Caco-2 (cell line): Measurements from ENCODE around the gene BRIP1. TPM values are rescaled to one million over a fixed set of nuclear protein-coding genes. Genes with fewer than 3 reads are reported as not detected.

Experiments used
- BruUV-seq: library from RNA; stranded (reverse); fragments of 400-500 nt; replicated peaks from 2 replicates; lab custom pipeline; 2021; lab: Mats Ljungman, UMichigan
- CTCF ChIA-PET: fragments of 300-600 bp; sonication (Branson Sonifier 250); formaldehyde crosslinking; loops from one replicate; lab custom pipeline; 2022; ENCODE audit warnings: antibody characterized with exemption; lab: Charles Lee
- POLR2A ChIA-PET: fragments of 300-600 bp; sonication (Branson Sonifier 250); formaldehyde crosslinking; loops from one replicate; lab custom pipeline; 2022; ENCODE audit warnings: antibody characterized with exemption; lab: Charles Lee
- DNase-seq, 2 experiments: peaks; one replicate each; pipeline versions ENCODE4 v3.0.0 to v3.0.0-alpha.2; 2020 to 2022
- H3K27me3 ChIP-seq: replicated peaks from 2 replicates; pipeline ENCODE4 v1.6.0; 2011; ENCODE audit warnings: low read length; ENCODE audit not compliant: control insufficient read depth, insufficient read depth
- H3K36me3 ChIP-seq: 2 replicates; pipeline ENCODE4 v1.5.1; 2011; ENCODE audit warnings: low read length; ENCODE audit not compliant: control insufficient read depth, insufficient read depth
- H3K4me1 ChIP-seq: fragments of 250-450 bp; sonication (Bioruptor Pico); 2 replicates; pipeline ENCODE4 v1.5.1; 2020; ENCODE audit warnings: mild to moderate bottlenecking
- H3K4me3 ChIP-seq: 2 replicates; pipeline ENCODE4 v1.5.1; 2011; ENCODE audit warnings: low read depth, mild to moderate bottlenecking, control low read depth, low read length
- H3K9me3 ChIP-seq: fragments of 250-450 bp; sonication (Bioruptor Pico); 2 replicates; pipeline ENCODE4 v1.5.1; 2020; ENCODE audit warnings: mild to moderate bottlenecking, moderate library complexity
- H3K27ac Mint-ChIP-seq: one replicate; pipeline ENCODE4 v1.8.0; 2022; ENCODE audit warnings: mixed read lengths; ENCODE audit not compliant: unreplicated experiment
- H3K27me3 Mint-ChIP-seq: one replicate; pipeline ENCODE4 v1.8.0; 2022; ENCODE audit warnings: mixed read lengths; ENCODE audit not compliant: insufficient read depth, unreplicated experiment
- H3K36me3 Mint-ChIP-seq: one replicate; pipeline ENCODE4 v1.8.0; 2022; ENCODE audit warnings: mild to moderate bottlenecking, mixed read lengths; ENCODE audit not compliant: insufficient read depth, unreplicated experiment
- H3K4me1 Mint-ChIP-seq: one replicate; pipeline ENCODE4 v1.8.0; 2022; ENCODE audit warnings: low read depth, mixed read lengths; ENCODE audit not compliant: unreplicated experiment
- H3K4me3 Mint-ChIP-seq: one replicate; pipeline ENCODE4 v1.8.0; 2022; ENCODE audit warnings: mild to moderate bottlenecking, moderate library complexity, mixed read lengths; ENCODE audit not compliant: unreplicated experiment
- H3K9me3 Mint-ChIP-seq: one replicate; pipeline ENCODE4 v1.8.0; 2022; ENCODE audit warnings: mixed read lengths; ENCODE audit not compliant: unreplicated experiment
- intact Hi-C: fragments of 100-400 bp; cut with micrococcal nuclease; formaldehyde crosslinking; loops from one replicate; pipeline ENCODE4 v1.10.0; 2022; ENCODE audit not compliant: unreplicated experiment
- total RNA-seq: library from RNA; stranded (reverse); gene quantifications from 2 replicates; pipeline ENCODE4 v1.2.3, GENCODE V29; 2022
- TF ChIP-seq, protein P1 (sequence below), 2 experiments: fragments of 200-600 bp in 1 of 2; IDR thresholded peaks; 1 replicate in 1 of 2; 2 replicates in 1 of 2; pipeline versions ENCODE4 v1.5.1 to v1.8.0; 2011 to 2022; ENCODE audit warnings: antibody characterized with exemption in 1 of 2, control low read depth in 1 of 2, inconsistent platforms in 1 of 2, low read depth in 1 of 2, low read length in 1 of 2, mild to moderate bottlenecking in 1 of 2, moderate library complexity in 1 of 2; ENCODE audit not compliant: insufficient read depth in 1 of 2, severe bottlenecking in 1 of 2, unreplicated experiment in 1 of 2

The BRIP1 gene
- total RNA-seq, 1 experiment from 2014 or later = 18.3 TPM

DNA sequence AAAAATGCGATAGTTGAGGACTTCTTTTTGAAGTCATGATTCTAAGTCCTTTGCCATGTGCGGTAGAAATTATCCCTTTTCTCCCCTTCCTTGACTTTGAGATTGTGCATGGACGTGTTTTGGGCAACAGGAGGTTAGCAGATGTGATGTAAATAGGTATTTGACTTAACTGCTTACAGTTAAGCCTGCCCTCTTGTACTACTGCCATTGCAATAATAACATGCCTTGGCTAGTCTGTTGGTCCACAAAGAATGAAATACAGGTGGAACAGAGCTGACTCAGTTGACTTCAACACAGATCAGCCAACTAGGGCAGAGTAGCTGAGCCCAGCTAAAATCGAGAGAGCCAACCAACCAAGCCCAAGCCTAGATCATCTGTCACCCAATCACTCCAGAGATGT, 125.5 kb downstream of the BRIP1 start:
- no peak overlapping the region for H3K4me3 ChIP-seq
- CTCF ChIA-PET = no interaction called here
- TF ChIP-seq, protein P1, sequence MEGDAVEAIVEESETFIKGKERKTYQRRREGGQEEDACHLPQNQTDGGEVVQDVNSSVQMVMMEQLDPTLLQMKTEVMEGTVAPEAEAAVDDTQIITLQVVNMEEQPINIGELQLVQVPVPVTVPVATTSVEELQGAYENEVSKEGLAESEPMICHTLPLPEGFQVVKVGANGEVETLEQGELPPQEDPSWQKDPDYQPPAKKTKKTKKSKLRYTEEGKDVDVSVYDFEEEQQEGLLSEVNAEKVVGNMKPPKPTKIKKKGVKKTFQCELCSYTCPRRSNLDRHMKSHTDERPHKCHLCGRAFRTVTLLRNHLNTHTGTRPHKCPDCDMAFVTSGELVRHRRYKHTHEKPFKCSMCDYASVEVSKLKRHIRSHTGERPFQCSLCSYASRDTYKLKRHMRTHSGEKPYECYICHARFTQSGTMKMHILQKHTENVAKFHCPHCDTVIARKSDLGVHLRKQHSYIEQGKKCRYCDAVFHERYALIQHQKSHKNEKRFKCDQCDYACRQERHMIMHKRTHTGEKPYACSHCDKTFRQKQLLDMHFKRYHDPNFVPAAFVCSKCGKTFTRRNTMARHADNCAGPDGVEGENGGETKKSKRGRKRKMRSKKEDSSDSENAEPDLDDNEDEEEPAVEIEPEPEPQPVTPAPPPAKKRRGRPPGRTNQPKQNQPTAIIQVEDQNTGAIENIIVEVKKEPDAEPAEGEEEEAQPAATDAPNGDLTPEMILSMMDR (IDR thresholded peaks at IDR 0.05; ENCODE audit: insufficient read depth in 1 of 2, low read depth in 1 of 2, low read length in 1 of 2, severe bottlenecking in 1 of 2, unreplicated experiment in 1 of 2) = no peak
- peaks cover 17% of the 10 kb centered on the region for H3K36me3 Mint-ChIP-seq
- no peaks in the 10 kb centered on the region for H3K27me3 ChIP-seq
- H3K4me1 Mint-ChIP-seq = no peaks in the 10 kb centered on the region
- no TSS peak for BruUV-seq
- H3K9me3 ChIP-seq = peaks cover 6% of the 10 kb centered on the region; the same call in 1 of the 2 replicates
- no peaks in the 10 kb centered on the region for H3K36me3 ChIP-seq
- no peak overlapping the region for H3K27ac Mint-ChIP-seq
- no peaks in the 10 kb centered on the region for H3K27me3 Mint-ChIP-seq
- POLR2A ChIA-PET = no interaction called here
- no peak overlapping the region for H3K4me3 Mint-ChIP-seq
- no peak for DNase-seq
- intact Hi-C loops = no loop called here
- no peaks in the 10 kb centered on the region for H3K9me3 Mint-ChIP-seq
- no peaks in the 10 kb centered on the region for H3K4me1 ChIP-seq

DNA sequence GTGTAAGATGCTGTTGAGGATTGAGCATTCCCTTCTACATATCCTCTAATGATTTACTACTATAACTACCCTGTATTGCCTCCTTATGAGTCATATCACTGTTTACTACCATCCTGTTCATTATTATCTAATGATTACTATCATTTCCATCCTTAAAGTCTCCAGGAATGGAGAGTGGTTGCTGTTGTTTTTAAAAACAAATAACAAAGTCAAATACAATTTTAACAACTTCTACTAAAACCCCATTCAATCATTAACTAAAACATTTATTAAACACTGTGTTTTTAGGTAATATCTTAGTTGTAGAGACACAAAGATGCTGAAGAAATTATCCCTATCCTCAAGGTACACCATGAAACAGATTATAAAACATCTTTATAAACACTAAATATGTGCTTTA, 126.9 kb downstream of the BRIP1 start:
- CTCF ChIA-PET = no interaction called here
- Mint-ChIP-seq H3K27ac (no peak overlapping the region), H3K4me1 (no peaks in the 10 kb centered on the region), H3K4me3 (no peak overlapping the region), H3K9me3 (no peaks in the 10 kb centered on the region), H3K27me3 (no peaks in the 10 kb centered on the region), H3K36me3 (peaks cover 17% of the 10 kb centered on the region)
- BruUV-seq = no TSS peak
- Histone ChIP-seq H3K36me3 (no peaks in the 10 kb centered on the region), H3K27me3 (no peaks in the 10 kb centered on the region), H3K9me3 (peaks cover 6% of the 10 kb centered on the region; the same call in 1 of the 2 replicates), H3K4me3 (no peak overlapping the region), H3K4me1 (no peaks in the 10 kb centered on the region)
- POLR2A ChIA-PET = no interaction called here
- TF ChIP-seq, protein P1 (IDR thresholded peaks at IDR 0.05; ENCODE audit: insufficient read depth in 1 of 2, low read depth in 1 of 2, low read length in 1 of 2, severe bottlenecking in 1 of 2, unreplicated experiment in 1 of 2) = no peak
- DNase-seq = no peak
- intact Hi-C loops = no loop called here

DNA sequence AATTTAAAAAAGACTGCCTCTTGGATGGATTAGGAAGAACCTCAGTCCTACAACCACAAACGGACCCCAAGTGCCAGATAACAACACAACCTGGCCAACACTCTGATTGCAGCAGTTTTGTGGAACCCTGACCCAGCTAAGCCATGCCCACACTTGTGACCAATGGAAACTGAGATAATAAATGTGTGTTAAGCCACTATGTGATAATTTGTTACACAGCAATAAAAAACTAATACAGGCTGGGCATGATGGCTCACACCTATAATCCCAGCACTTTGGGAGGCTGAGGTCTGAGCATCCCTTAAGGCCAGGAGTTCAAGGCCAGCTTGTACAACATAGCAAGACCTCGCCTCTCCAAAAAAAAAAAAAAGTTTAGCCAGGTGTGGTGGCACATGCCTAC, 127.5 kb downstream of the BRIP1 start:
- ChIA-PET POLR2A (no interaction called here), CTCF (no interaction called here)

More for the DNA sequence above, 127.5 kb downstream of the BRIP1 start:
- Mint-ChIP-seq H3K9me3 (no peaks in the 10 kb centered on the region), H3K27ac (no peak overlapping the region), H3K4me3 (no peak overlapping the region), H3K27me3 (no peaks in the 10 kb centered on the region), H3K4me1 (no peaks in the 10 kb centered on the region), H3K36me3 (peaks cover 11% of the 10 kb centered on the region)
- H3K4me1 ChIP-seq = no peaks in the 10 kb centered on the region
- intact Hi-C loops = no loop called here
- TF ChIP-seq, protein P1 (IDR thresholded peaks at IDR 0.05; ENCODE audit: insufficient read depth in 1 of 2, low read depth in 1 of 2, low read length in 1 of 2, severe bottlenecking in 1 of 2, unreplicated experiment in 1 of 2) = no peak
- DNase-seq = no peak
- peaks cover 6% of the 10 kb centered on the region; the same call in 1 of the 2 replicates for H3K9me3 ChIP-seq
- H3K36me3 ChIP-seq = no peaks in the 10 kb centered on the region
- no TSS peak for BruUV-seq
- H3K27me3 ChIP-seq = no peaks in the 10 kb centered on the region
- no peak overlapping the region for H3K4me3 ChIP-seq
